ENCODE results near the gene IP6K2.

IP6K2 gene

DNA sequence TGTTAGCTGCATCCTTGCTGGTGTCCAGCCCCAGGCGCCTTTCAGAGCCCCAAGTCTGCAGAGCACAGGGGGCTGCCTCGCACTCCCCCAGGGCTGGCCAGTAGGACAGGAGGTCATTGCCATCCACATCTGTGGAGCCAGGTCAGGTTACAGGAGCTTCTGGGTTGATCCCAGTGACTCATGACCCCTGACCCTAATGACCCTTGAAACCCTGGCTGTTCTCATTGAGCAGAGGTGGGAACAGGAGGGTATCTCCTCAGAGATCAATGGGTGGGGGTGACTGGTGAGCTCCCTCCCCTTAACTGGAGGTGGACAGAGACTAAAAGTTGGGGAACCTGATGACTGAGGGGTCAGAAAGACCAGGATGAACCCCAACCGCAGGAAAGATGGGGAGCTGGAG, 75.6 kb downstream of the IP6K2 start:
- Mint-ChIP-seq H3K27ac (no peak overlapping the region), H3K36me3 (ENCODE audit: low read depth) (peaks cover 13% of the 10 kb centered on the region), H3K4me3 (no peak overlapping the region), H3K9me3 (no peaks in the 10 kb centered on the region), H3K27me3 (peaks cover 3% of the 10 kb centered on the region), H3K4me1 (ENCODE audit: low read depth) (peaks cover 2% of the 10 kb centered on the region)
- intact Hi-C loops (cut with micrococcal nuclease): no loop called here

DNA sequence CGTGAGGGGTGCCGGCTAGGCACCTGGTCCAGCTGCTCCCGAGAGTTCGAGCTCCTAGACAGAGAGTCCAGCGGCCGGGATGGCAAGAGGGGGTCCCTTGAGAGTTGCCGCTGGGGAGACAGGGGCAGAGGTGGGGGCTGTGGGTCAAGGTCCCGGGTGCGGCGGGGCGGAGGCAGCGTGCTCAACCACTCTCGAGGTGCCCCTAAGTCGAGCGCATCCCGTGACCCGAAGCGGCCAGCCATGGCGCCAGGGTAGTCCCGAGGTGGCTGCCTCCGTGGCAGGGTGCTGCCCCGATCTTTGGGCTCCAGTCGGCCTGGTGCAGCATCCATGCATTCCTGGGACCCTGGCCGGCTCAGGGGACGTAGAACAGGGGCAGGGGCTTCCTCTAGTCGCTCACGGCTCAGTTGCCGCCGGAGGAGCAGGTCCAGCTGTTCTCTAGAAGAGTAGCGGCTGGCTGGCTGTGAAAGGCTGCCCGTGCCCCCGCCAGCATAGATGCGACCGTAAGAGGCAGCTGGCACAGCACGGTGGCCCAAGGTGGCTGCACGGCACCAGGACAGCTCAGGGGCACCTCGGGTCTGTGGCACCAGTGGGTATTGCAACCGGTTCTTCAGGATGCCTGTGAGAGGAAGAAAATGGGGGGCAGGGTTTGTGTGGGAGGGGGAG, 76.9 kb downstream of the IP6K2 start:
- intact Hi-C loops (cut with micrococcal nuclease): loop anchor here (5.0 kb wide), 1 partner anchor 83 kb away; the partner anchor contains the start of gene PFKFB4
- no peaks in the 10 kb centered on the region for H3K9me3 Mint-ChIP-seq
- peaks cover 3% of the 10 kb centered on the region for H3K27me3 Mint-ChIP-seq
- peaks cover 12% of the 10 kb centered on the region for H3K4me1 Mint-ChIP-seq (ENCODE audit: low read depth)
- H3K27ac Mint-ChIP-seq: no peak overlapping the region
- H3K36me3 Mint-ChIP-seq (ENCODE audit: low read depth): peaks cover 13% of the 10 kb centered on the region
- no peak overlapping the region for H3K4me3 Mint-ChIP-seq

All from dendritic cell treated with granulocyte-macrophage colony-stimulating factor and Interleukin-4, amounts not matched to agents 40 ng/mL and 50 ng/mL, for 4 days (primary cell).